HL-60 (cell line): ENCODE measurements around the gene PRR12.
"Not testable (repeated sequence)": the region's sequence is repeated elsewhere in the genome, so short reads cannot be mapped to it uniquely, and the experiment has no call there.

ENCODE experiments used
- DNase-seq, 2 experiments: peaks; one replicate each; pipeline ENCODE4 v3.0.0-alpha.2; 2010 to 2020; ENCODE audit warnings: low read depth in 1 of 2, low spot score in 1 of 2
- H3K27ac ChIP-seq: fragments of 250-450 bp; sonication (Bioruptor Pico); replicated peaks from 2 replicates; pipeline ENCODE4 v1.5.1; 2020; ENCODE audit warnings: mild to moderate bottlenecking, moderate library complexity
- H3K27me3 ChIP-seq: fragments of 250-450 bp; sonication (Bioruptor Pico); 2 replicates; pipeline ENCODE4 v1.5.1; 2021; ENCODE audit warnings: mild to moderate bottlenecking, moderate library complexity; ENCODE audit not compliant: insufficient read depth, poor library complexity, severe bottlenecking
- H3K4me3 ChIP-seq: replicated peaks from 2 replicates; pipeline ENCODE4 v1.5.1; 2011; ENCODE audit warnings: mild to moderate bottlenecking, control low read depth, low read length; ENCODE audit not compliant: insufficient read depth
- CTCF ChIP-seq: IDR thresholded peaks from one replicate; pipeline ENCODE4 v1.5.1; 2011; ENCODE audit warnings: low read length, control low read depth, inconsistent platforms; ENCODE audit not compliant: insufficient read depth
- GABPA ChIP-seq: IDR thresholded peaks from 2 replicates; pipeline ENCODE4 v1.6.1; 2012; ENCODE audit warnings: low read depth
- POLR2AphosphoS5 ChIP-seq: IDR thresholded peaks from 2 replicates; pipeline ENCODE4 v1.6.1; 2012; ENCODE audit warnings: low read depth
- REST ChIP-seq: IDR thresholded peaks from 2 replicates; pipeline ENCODE4 v1.6.1; 2012; ENCODE audit warnings: low read depth; ENCODE audit not compliant: insufficient replicate concordance
- SPI1 ChIP-seq: IDR thresholded peaks from 2 replicates; pipeline ENCODE4 v1.6.1; 2012; ENCODE audit warnings: low read depth, mild to moderate bottlenecking, borderline replicate concordance

Gene PRR12

GRCh38 chr19:49616945-49617344 is 26.0 kb downstream of the PRR12 start:
- Histone ChIP-seq H3K4me3 (no peak overlapping the region), H3K27me3 (no peaks in the 10 kb centered on the region), H3K27ac (no peak overlapping the region)
- DNase-seq: no peak
- no peak for TF ChIP-seq GABPA
- TF ChIP-seq SPI1: no peak
- TF ChIP-seq REST: no peak
- no peak for TF ChIP-seq POLR2AphosphoS5
- TF ChIP-seq CTCF: no peak

- not testable (repeated sequence) for H3K27me3 ChIP-seq, H3K27ac ChIP-seq, DNase-seq, H3K4me3 ChIP-seq
Measured at GRCh38 chr19:49617860-49618259, 26.9 kb downstream of the PRR12 start.

- H3K27me3 ChIP-seq: no peaks in the 10 kb centered on the region
- H3K4me3 ChIP-seq: no peak overlapping the region
- no peak overlapping the region for H3K27ac ChIP-seq
- DNase-seq: no peak
- no peak for TF ChIP-seq REST
- no peak for TF ChIP-seq GABPA
- TF ChIP-seq CTCF: no peak
- no peak for TF ChIP-seq SPI1
- no peak for TF ChIP-seq POLR2AphosphoS5
Measured at GRCh38 chr19:49624967-49625910, 34.3 kb downstream of the PRR12 start.

- Histone ChIP-seq H3K4me3 (no peak overlapping the region), H3K27ac (no peak overlapping the region), H3K27me3 (no peaks in the 10 kb centered on the region)
- DNase-seq: no peak
- TF ChIP-seq GABPA (no peak), REST (no peak), POLR2AphosphoS5 (no peak), SPI1 (no peak), CTCF (no peak)
Measured at GRCh38 chr19:49626226-49626625, 35.2 kb downstream of the PRR12 start.
